Activated B cell treated with CpG ODN at 0.5 μM for 24 hours (primary cell): Measurements from ENCODE around the gene THBS2. TPM values are rescaled to one million over a fixed set of nuclear protein-coding genes. Genes with fewer than 3 reads are reported as not detected.
"Not testable (repeated sequence)": the region's sequence is repeated elsewhere in the genome, so short reads cannot be mapped to it uniquely, and the experiment has no call there.

Experiments used
- ATAC-seq: fragments of 200-7000 bp; cut with Tn5 transposase; one replicate; pipeline ENCODE4 v1.10.0; 2021; ENCODE audit warnings: low read depth, mild to moderate bottlenecking, moderate library complexity
- CTCF ChIA-PET: fragments of 350-600 bp; sonication (Branson Sonifier 250); formaldehyde crosslinking; loops from one replicate; lab custom pipeline; 2021; ENCODE audit warnings: antibody characterized with exemption; lab: Charles Lee
- POLR2A ChIA-PET: fragments of 350-600 bp; sonication (Branson Sonifier 250); formaldehyde crosslinking; loops from one replicate; lab custom pipeline; 2021; ENCODE audit warnings: antibody characterized with exemption; lab: Charles Lee
- DNase-seq: peaks from one replicate; pipeline ENCODE4 v3.0.0; 2022
- H3K27ac Mint-ChIP-seq: one replicate; pipeline ENCODE4 v1.8.0; 2020; ENCODE audit warnings: mixed read lengths
- H3K27me3 Mint-ChIP-seq: one replicate; pipeline ENCODE4 v1.8.0; 2021; ENCODE audit warnings: mixed read lengths
- H3K36me3 Mint-ChIP-seq: one replicate; pipeline ENCODE4 v1.8.0; 2021; ENCODE audit warnings: low read depth, mixed read lengths
- H3K4me1 Mint-ChIP-seq: one replicate; pipeline ENCODE4 v1.8.0; 2021; ENCODE audit warnings: mixed read lengths
- H3K4me3 Mint-ChIP-seq: one replicate; pipeline ENCODE4 v1.8.0; 2020; ENCODE audit warnings: mild to moderate bottlenecking, mixed read lengths
- H3K9me3 Mint-ChIP-seq: one replicate; pipeline ENCODE4 v1.8.0; 2020; ENCODE audit warnings: mixed read lengths
- intact Hi-C: fragments of 100-400 bp; cut with micrococcal nuclease; formaldehyde crosslinking; loops from one replicate; pipeline ENCODE4 v1.15.1; 2024
- total RNA-seq: library from RNA; stranded (reverse); gene quantifications from 2 replicates; pipeline ENCODE4 v1.2.3, GENCODE V29; 2022
- TF ChIP-seq, protein P1 (sequence below): fragments of 200-600 bp; IDR thresholded peaks from one replicate; pipeline ENCODE4 v1.8.0; 2022; ENCODE audit warnings: antibody characterized with exemption, mild to moderate bottlenecking

The THBS2 gene
- total RNA-seq, 1 donor from 2014 or later, result not detected

GRCh38 chr6:169265486-169266131, 12.0 kb upstream of the THBS2 start:
- Mint-ChIP-seq H3K36me3 (no peaks in the 10 kb centered on the region), H3K4me3 (no peak overlapping the region), H3K27me3 (peaks cover 6% of the 10 kb centered on the region), H3K4me1 (no peaks in the 10 kb centered on the region), H3K9me3 (no peaks in the 10 kb centered on the region), H3K27ac (no peak overlapping the region)
- TF ChIP-seq, protein P1, sequence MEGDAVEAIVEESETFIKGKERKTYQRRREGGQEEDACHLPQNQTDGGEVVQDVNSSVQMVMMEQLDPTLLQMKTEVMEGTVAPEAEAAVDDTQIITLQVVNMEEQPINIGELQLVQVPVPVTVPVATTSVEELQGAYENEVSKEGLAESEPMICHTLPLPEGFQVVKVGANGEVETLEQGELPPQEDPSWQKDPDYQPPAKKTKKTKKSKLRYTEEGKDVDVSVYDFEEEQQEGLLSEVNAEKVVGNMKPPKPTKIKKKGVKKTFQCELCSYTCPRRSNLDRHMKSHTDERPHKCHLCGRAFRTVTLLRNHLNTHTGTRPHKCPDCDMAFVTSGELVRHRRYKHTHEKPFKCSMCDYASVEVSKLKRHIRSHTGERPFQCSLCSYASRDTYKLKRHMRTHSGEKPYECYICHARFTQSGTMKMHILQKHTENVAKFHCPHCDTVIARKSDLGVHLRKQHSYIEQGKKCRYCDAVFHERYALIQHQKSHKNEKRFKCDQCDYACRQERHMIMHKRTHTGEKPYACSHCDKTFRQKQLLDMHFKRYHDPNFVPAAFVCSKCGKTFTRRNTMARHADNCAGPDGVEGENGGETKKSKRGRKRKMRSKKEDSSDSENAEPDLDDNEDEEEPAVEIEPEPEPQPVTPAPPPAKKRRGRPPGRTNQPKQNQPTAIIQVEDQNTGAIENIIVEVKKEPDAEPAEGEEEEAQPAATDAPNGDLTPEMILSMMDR, result no peak
- ChIA-PET POLR2A (no interaction called here), CTCF (no interaction called here)
- intact Hi-C loops, result no loop called here
- no peak for ATAC-seq
- DNase-seq, result no peak

DNA sequence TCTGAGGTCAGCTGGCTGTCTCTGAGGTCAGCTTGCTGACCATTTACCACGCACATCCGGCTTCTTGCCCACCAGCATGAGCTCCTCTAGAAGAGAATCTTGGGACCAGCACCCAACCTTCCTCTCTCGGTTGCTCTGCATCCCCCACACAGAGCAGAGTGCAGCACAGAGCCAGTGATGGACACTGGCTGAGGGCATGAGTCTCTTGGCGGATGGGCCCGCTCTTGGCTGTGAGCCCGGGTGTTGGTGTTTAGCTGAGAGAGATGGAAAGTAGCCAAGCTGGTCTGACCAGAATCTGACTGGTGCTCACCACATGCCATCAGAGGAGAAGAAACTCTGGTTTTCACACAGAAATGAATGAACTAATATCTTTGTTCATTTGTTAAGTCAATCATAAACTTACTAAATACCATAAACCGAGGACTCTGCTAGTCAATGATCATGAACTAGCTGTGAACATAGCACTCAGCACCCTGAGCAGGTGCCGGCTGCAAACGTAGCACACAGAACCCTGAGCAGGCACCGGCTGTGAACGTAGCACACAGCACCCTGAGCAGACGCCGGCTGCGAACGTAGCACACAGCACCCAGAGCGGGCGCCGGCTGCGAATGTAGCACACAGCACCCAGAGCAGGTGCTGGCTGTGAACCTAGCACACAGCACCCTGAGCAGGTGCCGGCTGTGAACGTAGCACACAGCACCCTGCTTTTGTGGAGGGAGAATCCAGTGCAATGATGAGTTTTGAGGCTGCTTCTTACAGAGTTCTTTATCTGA, 10.4 kb upstream of the THBS2 start:
- no peak overlapping the region for H3K4me3 Mint-ChIP-seq
- no peaks in the 10 kb centered on the region for H3K36me3 Mint-ChIP-seq
- H3K9me3 Mint-ChIP-seq, result no peaks in the 10 kb centered on the region
- DNase-seq, result no peak
- no peak for ATAC-seq
- H3K27me3 Mint-ChIP-seq, result peaks cover 2% of the 10 kb centered on the region
- POLR2A ChIA-PET, result no interaction called here
- no peaks in the 10 kb centered on the region for H3K4me1 Mint-ChIP-seq
- TF ChIP-seq, protein P1, result no peak
- no peak overlapping the region for H3K27ac Mint-ChIP-seq
- intact Hi-C loops, result no loop called here
- CTCF ChIA-PET, result no interaction called here

GRCh38 chr6:169263374-169263773, 9.7 kb upstream of the THBS2 start:
- Mint-ChIP-seq H3K36me3 (no peaks in the 10 kb centered on the region), H3K9me3 (no peaks in the 10 kb centered on the region), H3K4me1 (no peaks in the 10 kb centered on the region), H3K27me3 (peaks cover 2% of the 10 kb centered on the region), H3K27ac (no peak overlapping the region), H3K4me3 (no peak overlapping the region)
- intact Hi-C loops, result no loop called here
- ChIA-PET POLR2A (no interaction called here), CTCF (no interaction called here)
- TF ChIP-seq, protein P1, result no peak
- no peak for DNase-seq
- ATAC-seq, result no peak

DNA sequence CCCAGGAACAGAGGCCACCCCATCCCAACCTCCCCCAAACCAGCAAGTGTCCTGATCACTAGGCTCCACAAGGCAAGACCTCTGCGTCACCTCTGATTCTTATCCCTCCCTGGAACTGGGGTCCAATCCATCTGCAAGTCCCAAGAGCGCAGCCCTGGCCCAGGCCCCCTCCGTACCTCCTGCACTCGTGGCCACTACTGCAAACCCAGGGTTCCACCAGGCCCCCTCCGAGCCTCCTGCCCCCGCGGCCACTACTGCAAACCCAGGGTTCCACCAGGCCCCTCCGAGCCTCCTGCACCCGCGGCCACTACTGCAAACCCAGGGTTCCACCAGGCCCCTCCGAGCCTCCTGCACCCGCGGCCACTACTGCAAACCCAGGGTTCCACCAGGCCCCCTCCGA, 9.0 kb upstream of the THBS2 start:
- H3K27me3 Mint-ChIP-seq, CTCF ChIA-PET, DNase-seq: not testable (repeated sequence)

DNA sequence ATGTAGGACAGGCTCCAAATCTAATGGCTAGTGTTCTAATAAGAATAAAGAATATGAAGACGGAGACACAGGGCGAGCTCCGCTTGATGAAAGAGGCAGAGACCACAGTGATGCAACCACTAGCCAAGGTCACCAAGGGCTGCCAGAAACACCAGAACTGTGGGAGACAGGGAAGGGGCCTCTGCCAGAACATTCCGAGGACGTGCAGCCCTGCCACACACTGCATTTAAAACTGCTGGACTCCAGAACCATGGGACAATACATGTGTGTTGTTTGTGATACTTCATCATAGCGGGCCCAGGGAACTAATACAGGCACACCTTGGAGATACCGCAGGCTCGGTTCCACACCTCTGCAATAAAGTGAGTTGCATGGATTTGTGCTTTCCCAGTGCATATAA, 2.9 kb upstream of the THBS2 start:
- H3K36me3 Mint-ChIP-seq, result no peaks in the 10 kb centered on the region
- H3K4me1 Mint-ChIP-seq, result peaks cover 21% of the 10 kb centered on the region
- no peak for ATAC-seq
- H3K9me3 Mint-ChIP-seq, result no peaks in the 10 kb centered on the region
- no peak overlapping the region for H3K4me3 Mint-ChIP-seq
- DNase-seq, result no peak
- CTCF ChIA-PET, result no interaction called here
- TF ChIP-seq, protein P1, result no peak
- H3K27me3 Mint-ChIP-seq, result peaks cover 35% of the 10 kb centered on the region
- H3K27ac Mint-ChIP-seq, result no peak overlapping the region
- POLR2A ChIA-PET, result no interaction called here
- intact Hi-C loops, result no loop called here

More for the DNA sequence above, 9.0 kb upstream of the THBS2 start:
- ATAC-seq, H3K9me3 Mint-ChIP-seq, H3K27ac Mint-ChIP-seq, POLR2A ChIA-PET, H3K4me1 Mint-ChIP-seq, H3K4me3 Mint-ChIP-seq, H3K36me3 Mint-ChIP-seq, intact Hi-C loops: not testable (repeated sequence)
